WTC11 (cell line): Measurements from ENCODE around the gene OR1C1. TPM values are rescaled to one million over a fixed set of nuclear protein-coding genes. Genes with fewer than 3 reads are reported as not detected.

Source experiments
- ATAC-seq: fragments of 200-7000 bp; cut with Tn5 transposase; 2 replicates; pipeline ENCODE4 v1.10.0; 2021; ENCODE audit warnings: mild to moderate bottlenecking, moderate library complexity
- CTCF ChIA-PET: fragments of 300-600 bp; sonication (Branson Sonifier 250); formaldehyde crosslinking; loops from one replicate; lab custom pipeline; 2021; ENCODE audit warnings: antibody characterized with exemption; lab: Charles Lee
- POLR2A ChIA-PET: fragments of 350-600 bp; sonication (Branson Sonifier 250); formaldehyde crosslinking; loops from one replicate; lab custom pipeline; 2021; ENCODE audit warnings: antibody characterized with exemption; lab: Charles Lee
- DNase-seq: peaks from one replicate; pipeline ENCODE4 v3.0.0; 2021; ENCODE audit warnings: low spot score
- H3K27ac Mint-ChIP-seq: 2 replicates; pipeline ENCODE4 v1.8.0; 2021; ENCODE audit warnings: mixed read lengths
- H3K27me3 Mint-ChIP-seq: 2 replicates; pipeline ENCODE4 v1.8.0; 2021; ENCODE audit warnings: low read depth, mild to moderate bottlenecking, moderate library complexity, mixed read lengths
- H3K36me3 Mint-ChIP-seq: 2 replicates; pipeline ENCODE4 v1.8.0; 2021; ENCODE audit warnings: mixed read lengths
- H3K4me1 Mint-ChIP-seq: 2 replicates; pipeline ENCODE4 v1.8.0; 2022; ENCODE audit warnings: mixed read lengths
- H3K4me3 Mint-ChIP-seq: 2 replicates; pipeline ENCODE4 v1.8.0; 2021; ENCODE audit warnings: mild to moderate bottlenecking, moderate library complexity, mixed read lengths
- H3K9me3 Mint-ChIP-seq: 2 replicates; pipeline ENCODE4 v1.8.0; 2021; ENCODE audit warnings: mixed read lengths
- ATF6 ChIP-seq: sonication (generic); formaldehyde crosslinking; IDR thresholded peaks from 2 replicates; pipeline ENCODE4 v1.8.1; 2023; ENCODE audit warnings: mild to moderate bottlenecking, missing genetic modification reagents
- E2F4 ChIP-seq: sonication (generic); formaldehyde crosslinking; IDR thresholded peaks from 2 replicates; pipeline ENCODE4 v1.8.1; 2022; ENCODE audit warnings: low read depth, mild to moderate bottlenecking, moderate library complexity, missing genetic modification reagents, borderline replicate concordance
- EMX1 ChIP-seq: fragments of 250-450 bp; sonication (Bioruptor Pico); IDR thresholded peaks from 2 replicates; pipeline ENCODE4 v1.8.0; 2021; ENCODE audit warnings: mild to moderate bottlenecking
- FOXP1 ChIP-seq: sonication (generic); formaldehyde crosslinking; IDR thresholded peaks from 2 replicates; pipeline ENCODE4 v1.8.0; 2022; ENCODE audit warnings: missing genetic modification reagents, mild to moderate bottlenecking, moderate library complexity, borderline replicate concordance
- GABPB1 ChIP-seq: sonication (generic); formaldehyde crosslinking; IDR thresholded peaks from 2 replicates; pipeline ENCODE4 v1.8.1; 2023; ENCODE audit warnings: mild to moderate bottlenecking, missing genetic modification reagents
- JAZF1 ChIP-seq: fragments of 250-450 bp; sonication (Bioruptor Pico); IDR thresholded peaks from 2 replicates; pipeline ENCODE4 v1.9.0; 2021; ENCODE audit warnings: moderate library complexity, mild to moderate bottlenecking, inconsistent platforms
- KAT7 ChIP-seq: sonication (generic); formaldehyde crosslinking; IDR thresholded peaks from 2 replicates; pipeline ENCODE4 v1.8.1; 2023; ENCODE audit warnings: missing genetic modification reagents, mild to moderate bottlenecking, borderline replicate concordance
- MAX ChIP-seq: sonication (generic); formaldehyde crosslinking; IDR thresholded peaks from 2 replicates; pipeline ENCODE4 v1.8.0; 2022; ENCODE audit warnings: mild to moderate bottlenecking, missing genetic modification reagents
- NFE2L1 ChIP-seq: sonication (generic); formaldehyde crosslinking; IDR thresholded peaks from 2 replicates; pipeline ENCODE4 v1.8.1; 2023; ENCODE audit warnings: missing genetic modification reagents
- RORB ChIP-seq: fragments of 250-450 bp; sonication (Bioruptor Pico); IDR thresholded peaks from 2 replicates; pipeline ENCODE4 v1.9.0; 2021; ENCODE audit warnings: mild to moderate bottlenecking
- SMAD3 ChIP-seq: sonication (generic); formaldehyde crosslinking; IDR thresholded peaks from 2 replicates; pipeline ENCODE4 v1.8.0; 2022; ENCODE audit warnings: missing genetic modification reagents, mild to moderate bottlenecking, borderline replicate concordance
- STAT6 ChIP-seq: sonication (generic); formaldehyde crosslinking; conservative IDR thresholded peaks from 2 replicates; pipeline ENCODE4 v1.8.1; 2023; ENCODE audit warnings: mild to moderate bottlenecking, low read depth, missing genetic modification reagents, moderate library complexity
- TCF7 ChIP-seq: sonication (generic); formaldehyde crosslinking; IDR thresholded peaks from 2 replicates; pipeline ENCODE4 v1.8.0; 2022; ENCODE audit warnings: mild to moderate bottlenecking, low read depth, missing genetic modification reagents, moderate library complexity
- ZNF423 ChIP-seq: fragments of 250-450 bp; sonication (Bioruptor Pico); IDR thresholded peaks from 2 replicates; pipeline ENCODE4 v2.1.2; 2022; ENCODE audit warnings: mild to moderate bottlenecking, moderate library complexity
- total RNA-seq: library from RNA; stranded (reverse); gene quantifications from 3 replicates; pipeline ENCODE4 v1.2.3, GENCODE V29; 2021
- TF ChIP-seq, protein P1 (sequence below): sonication (generic); formaldehyde crosslinking; IDR thresholded peaks from 2 replicates; pipeline ENCODE4 v1.8.1; 2023; ENCODE audit warnings: mild to moderate bottlenecking, moderate library complexity, missing genetic modification reagents
- TF ChIP-seq, protein P2 (sequence below): fragments of 250-450 bp; sonication (Bioruptor Pico); IDR thresholded peaks from 2 replicates; pipeline ENCODE4 v1.9.0; 2021; ENCODE audit warnings: moderate library complexity, mild to moderate bottlenecking, inconsistent platforms, borderline replicate concordance
- TF ChIP-seq, protein P3 (sequence below): sonication (generic); formaldehyde crosslinking; IDR thresholded peaks from 2 replicates; pipeline ENCODE4 v1.8.1; 2023; ENCODE audit warnings: mild to moderate bottlenecking, missing genetic modification reagents, borderline replicate concordance

Gene OR1C1
- total RNA-seq, 1 experiment from 2014 or later, result not detected

- no peak for TF ChIP-seq ATF6
Measured at GRCh38 chr1:247749870-247750269, 10.5 kb downstream of the OR1C1 start (continued).

GRCh38 chr1:247748041-247748440 lies 12.3 kb downstream of the OR1C1 start, which contains the start of gene OR14A2:
Gene OR14A2, minus strand, starts transcription at chr1:247748141.
- Mint-ChIP-seq H3K9me3 (peaks cover 67% of the 10 kb centered on the region), H3K4me3 (no peak within 1 kb of the TSS)

More at GRCh38 chr1:247748041-247748440, 12.3 kb downstream of the OR1C1 start, which contains the start of gene OR14A2:
- POLR2A ChIA-PET, result no interaction called here
- TF ChIP-seq EMX1 (no peak), SMAD3 (no peak), FOXP1 (no peak), TCF7 (CRISPR knock-in tag) (no peak), NFE2L1 (CRISPR knock-in tag) (no peak), STAT6 (no peak), E2F4 (CRISPR knock-in tag) (no peak), RORB (CRISPR knock-in tag) (no peak), ZNF423 (CRISPR knock-in tag) (no peak), KAT7 (CRISPR knock-in tag) (no peak), MAX (CRISPR knock-in tag) (no peak), GABPB1 (CRISPR knock-in tag) (no peak), JAZF1 (CRISPR knock-in tag) (no peak)
- TF ChIP-seq, protein P1, sequence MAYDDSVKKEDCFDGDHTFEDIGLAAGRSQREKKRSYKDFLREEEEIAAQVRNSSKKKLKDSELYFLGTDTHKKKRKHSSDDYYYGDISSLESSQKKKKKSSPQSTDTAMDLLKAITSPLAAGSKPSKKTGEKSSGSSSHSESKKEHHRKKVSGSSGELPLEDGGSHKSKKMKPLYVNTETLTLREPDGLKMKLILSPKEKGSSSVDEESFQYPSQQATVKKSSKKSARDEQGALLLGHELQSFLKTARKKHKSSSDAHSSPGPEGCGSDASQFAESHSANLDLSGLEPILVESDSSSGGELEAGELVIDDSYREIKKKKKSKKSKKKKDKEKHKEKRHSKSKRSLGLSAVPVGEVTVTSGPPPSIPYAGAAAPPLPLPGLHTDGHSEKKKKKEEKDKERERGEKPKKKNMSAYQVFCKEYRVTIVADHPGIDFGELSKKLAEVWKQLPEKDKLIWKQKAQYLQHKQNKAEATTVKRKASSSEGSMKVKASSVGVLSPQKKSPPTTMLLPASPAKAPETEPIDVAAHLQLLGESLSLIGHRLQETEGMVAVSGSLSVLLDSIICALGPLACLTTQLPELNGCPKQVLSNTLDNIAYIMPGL, result no peak
- TF ChIP-seq, protein P2, sequence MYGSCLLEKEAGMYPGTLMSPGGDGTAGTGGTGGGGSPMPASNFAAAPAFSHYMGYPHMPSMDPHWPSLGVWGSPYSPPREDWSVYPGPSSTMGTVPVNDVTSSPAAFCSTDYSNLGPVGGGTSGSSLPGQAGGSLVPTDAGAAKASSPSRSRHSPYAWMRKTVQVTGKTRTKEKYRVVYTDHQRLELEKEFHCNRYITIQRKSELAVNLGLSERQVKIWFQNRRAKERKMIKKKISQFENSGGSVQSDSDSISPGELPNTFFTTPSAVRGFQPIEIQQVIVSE (CRISPR knock-in tag), result no peak
- TF ChIP-seq, protein P3, sequence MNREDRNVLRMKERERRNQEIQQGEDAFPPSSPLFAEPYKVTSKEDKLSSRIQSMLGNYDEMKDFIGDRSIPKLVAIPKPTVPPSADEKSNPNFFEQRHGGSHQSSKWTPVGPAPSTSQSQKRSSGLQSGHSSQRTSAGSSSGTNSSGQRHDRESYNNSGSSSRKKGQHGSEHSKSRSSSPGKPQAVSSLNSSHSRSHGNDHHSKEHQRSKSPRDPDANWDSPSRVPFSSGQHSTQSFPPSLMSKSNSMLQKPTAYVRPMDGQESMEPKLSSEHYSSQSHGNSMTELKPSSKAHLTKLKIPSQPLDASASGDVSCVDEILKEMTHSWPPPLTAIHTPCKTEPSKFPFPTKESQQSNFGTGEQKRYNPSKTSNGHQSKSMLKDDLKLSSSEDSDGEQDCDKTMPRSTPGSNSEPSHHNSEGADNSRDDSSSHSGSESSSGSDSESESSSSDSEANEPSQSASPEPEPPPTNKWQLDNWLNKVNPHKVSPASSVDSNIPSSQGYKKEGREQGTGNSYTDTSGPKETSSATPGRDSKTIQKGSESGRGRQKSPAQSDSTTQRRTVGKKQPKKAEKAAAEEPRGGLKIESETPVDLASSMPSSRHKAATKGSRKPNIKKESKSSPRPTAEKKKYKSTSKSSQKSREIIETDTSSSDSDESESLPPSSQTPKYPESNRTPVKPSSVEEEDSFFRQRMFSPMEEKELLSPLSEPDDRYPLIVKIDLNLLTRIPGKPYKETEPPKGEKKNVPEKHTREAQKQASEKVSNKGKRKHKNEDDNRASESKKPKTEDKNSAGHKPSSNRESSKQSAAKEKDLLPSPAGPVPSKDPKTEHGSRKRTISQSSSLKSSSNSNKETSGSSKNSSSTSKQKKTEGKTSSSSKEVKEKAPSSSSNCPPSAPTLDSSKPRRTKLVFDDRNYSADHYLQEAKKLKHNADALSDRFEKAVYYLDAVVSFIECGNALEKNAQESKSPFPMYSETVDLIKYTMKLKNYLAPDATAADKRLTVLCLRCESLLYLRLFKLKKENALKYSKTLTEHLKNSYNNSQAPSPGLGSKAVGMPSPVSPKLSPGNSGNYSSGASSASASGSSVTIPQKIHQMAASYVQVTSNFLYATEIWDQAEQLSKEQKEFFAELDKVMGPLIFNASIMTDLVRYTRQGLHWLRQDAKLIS, result no peak
- CTCF ChIA-PET, result no interaction called here
- H3K36me3 Mint-ChIP-seq, result peaks cover 6% of the 10 kb centered on the region
- DNase-seq (no peak), ATAC-seq (no peak)
- no peaks in the 10 kb centered on the region for H3K4me1 Mint-ChIP-seq
- H3K27ac Mint-ChIP-seq, result no peak within 1 kb of the TSS
- no peaks in the 10 kb centered on the region for H3K27me3 Mint-ChIP-seq
